Ovary (tissue), 3 donors: ENCODE measurements around the gene OR8G5.

Experiments used
- EP300 ChIP-seq: sonication (generic); formaldehyde crosslinking; IDR thresholded peaks from one replicate; pipeline ENCODE4 v1.6.1; 2017; ENCODE audit warnings: antibody characterized with exemption
- POLR2A ChIP-seq: fragments of 450-650 bp; IDR thresholded peaks from one replicate; pipeline ENCODE4 v1.6.1; 2017; ENCODE audit warnings: antibody characterized with exemption, mild to moderate bottlenecking, moderate library complexity
- TF ChIP-seq, protein P1 (sequence below), 3 donors: fragments of 450-650 bp in 2 of 3; fragments of 200-600 bp in 1 of 3; IDR thresholded peaks; one replicate each; pipeline versions ENCODE4 v1.5.1 to v1.8.0; 2016 to 2022; ENCODE audit warnings: antibody characterized with exemption in 3 of 3, mild to moderate bottlenecking in 1 of 3
- donor health status: DM: no; HTN: no; CAD: no.

DNA sequence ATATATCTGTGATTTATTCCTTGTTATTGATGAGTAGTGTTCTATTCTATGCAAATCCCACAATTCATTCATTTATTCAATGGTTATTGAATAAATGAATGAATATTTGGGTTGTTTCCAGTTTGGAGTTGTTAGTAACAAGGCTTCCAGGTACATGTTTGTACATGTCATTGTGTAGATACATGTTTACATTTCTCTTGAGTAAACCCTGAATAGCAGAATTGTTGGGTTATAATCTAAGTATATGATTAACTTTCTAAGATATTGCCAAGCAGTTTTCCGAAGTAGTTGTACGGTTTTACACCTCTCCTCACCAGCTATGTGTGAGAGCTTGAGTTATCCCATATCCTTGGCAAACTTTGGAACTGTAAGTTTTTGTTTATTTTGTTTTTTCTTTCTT is 33.8 kb upstream of the OR8G5 start:
- TF ChIP-seq, protein P1, sequence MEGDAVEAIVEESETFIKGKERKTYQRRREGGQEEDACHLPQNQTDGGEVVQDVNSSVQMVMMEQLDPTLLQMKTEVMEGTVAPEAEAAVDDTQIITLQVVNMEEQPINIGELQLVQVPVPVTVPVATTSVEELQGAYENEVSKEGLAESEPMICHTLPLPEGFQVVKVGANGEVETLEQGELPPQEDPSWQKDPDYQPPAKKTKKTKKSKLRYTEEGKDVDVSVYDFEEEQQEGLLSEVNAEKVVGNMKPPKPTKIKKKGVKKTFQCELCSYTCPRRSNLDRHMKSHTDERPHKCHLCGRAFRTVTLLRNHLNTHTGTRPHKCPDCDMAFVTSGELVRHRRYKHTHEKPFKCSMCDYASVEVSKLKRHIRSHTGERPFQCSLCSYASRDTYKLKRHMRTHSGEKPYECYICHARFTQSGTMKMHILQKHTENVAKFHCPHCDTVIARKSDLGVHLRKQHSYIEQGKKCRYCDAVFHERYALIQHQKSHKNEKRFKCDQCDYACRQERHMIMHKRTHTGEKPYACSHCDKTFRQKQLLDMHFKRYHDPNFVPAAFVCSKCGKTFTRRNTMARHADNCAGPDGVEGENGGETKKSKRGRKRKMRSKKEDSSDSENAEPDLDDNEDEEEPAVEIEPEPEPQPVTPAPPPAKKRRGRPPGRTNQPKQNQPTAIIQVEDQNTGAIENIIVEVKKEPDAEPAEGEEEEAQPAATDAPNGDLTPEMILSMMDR (IDR thresholded peaks at IDR 0.05), result no peak
- no peak for TF ChIP-seq POLR2A
- no peak for TF ChIP-seq EP300
